CD14-positive monocyte (primary cell): ENCODE results near the gene KDR. TPM values are rescaled to one million over a fixed set of nuclear protein-coding genes. Genes with fewer than 3 reads are reported as not detected.

Source experiments
- DNase-seq, 3 donors: peaks; one replicate each; pipeline ENCODE4 v3.0.0-alpha.2; 2011 to 2022
- H2AFZ ChIP-seq: 2 replicates; pipeline ENCODE4 v1.6.0; 2012; ENCODE audit warnings: mild to moderate bottlenecking, low read depth, low read length, inconsistent platforms; ENCODE audit not compliant: insufficient read depth, poor library complexity, severe bottlenecking
- H3K27ac ChIP-seq, 2 donors: 1 replicate in 1 of 2; 2 replicates in 1 of 2; pipeline ENCODE4 v1.5.1; 2012 to 2013; ENCODE audit warnings: low read length in 2 of 2, control low read depth in 1 of 2, inconsistent platforms in 1 of 2, low read depth in 1 of 2, mild to moderate bottlenecking in 1 of 2
- H3K27me3 ChIP-seq, 2 donors: one replicate each; pipeline versions ENCODE4 v1.6.0 to v1.6.1; 2011 to 2013; ENCODE audit warnings: low read length in 2 of 2; ENCODE audit not compliant: control insufficient read depth in 2 of 2, insufficient read depth in 2 of 2
- H3K36me3 ChIP-seq, 2 donors: replicated peaks in 1 of 2; 1 replicate in 1 of 2; 2 replicates in 1 of 2; pipeline versions ENCODE4 v1.5.1 to v1.6.1; 2012 to 2013; ENCODE audit warnings: low read length in 2 of 2, control low read depth in 1 of 2, inconsistent platforms in 1 of 2, mild to moderate bottlenecking in 1 of 2; ENCODE audit not compliant: insufficient read depth in 2 of 2, control insufficient read depth in 1 of 2
- H3K4me1 ChIP-seq, 2 donors: 1 replicate in 1 of 2; 2 replicates in 1 of 2; pipeline versions ENCODE4 v1.5.1 to v1.6.1; 2012 to 2013; ENCODE audit warnings: low read length in 2 of 2, control low read depth in 1 of 2, inconsistent platforms in 1 of 2, mild to moderate bottlenecking in 1 of 2, moderate library complexity in 1 of 2; ENCODE audit not compliant: insufficient read depth in 2 of 2, control insufficient read depth in 1 of 2
- H3K4me2 ChIP-seq: replicated peaks from 2 replicates; pipeline ENCODE3; 2012; ENCODE audit warnings: low read length, moderate library complexity, mild to moderate bottlenecking; ENCODE audit not compliant: poor library complexity, severe bottlenecking; ENCODE audit errors: extremely low read depth
- H3K4me3 ChIP-seq, 3 experiments: fragments of 200-600 bp in 1 of 3; sonication (generic) in 1 of 3; replicated peaks in 1 of 3; 1 replicate in 2 of 3; 2 replicates in 1 of 3; pipeline ENCODE4 v1.5.1; 2011 to 2013; ENCODE audit warnings: low read length in 3 of 3, mild to moderate bottlenecking in 3 of 3, control low read depth in 2 of 3, low read depth in 2 of 3, inconsistent platforms in 1 of 3, moderate library complexity in 1 of 3
- H3K79me2 ChIP-seq: 2 replicates; pipeline ENCODE4 v1.6.0; 2012; ENCODE audit warnings: mild to moderate bottlenecking, control low read depth, inconsistent platforms, low read length, moderate library complexity; ENCODE audit not compliant: insufficient read depth
- H3K9ac ChIP-seq: 2 replicates; pipeline ENCODE4 v1.6.0; 2017; ENCODE audit warnings: low read length, mild to moderate bottlenecking; ENCODE audit not compliant: insufficient read depth, poor library complexity, severe bottlenecking
- H3K9me3 ChIP-seq, 2 donors: replicated peaks in 1 of 2; 1 replicate in 1 of 2; 2 replicates in 1 of 2; pipeline versions ENCODE4 v1.5.1 to v1.6.1; 2012 to 2013; ENCODE audit warnings: low read length in 2 of 2, control low read depth in 1 of 2; ENCODE audit not compliant: control insufficient read depth in 1 of 2, insufficient read depth in 1 of 2
- H4K20me1 ChIP-seq: 2 replicates; pipeline ENCODE4 v1.6.0; 2012; ENCODE audit warnings: mild to moderate bottlenecking, low read length, control low read depth, moderate library complexity; ENCODE audit not compliant: insufficient read depth
- H3K27ac Mint-ChIP-seq, 7 donors: one replicate each; pipeline ENCODE4 v1.8.0; 2020; ENCODE audit warnings: mild to moderate bottlenecking in 7 of 7, mixed read lengths in 7 of 7, moderate library complexity in 6 of 7, inconsistent platforms in 2 of 7
- H3K27me3 Mint-ChIP-seq, 3 donors: one replicate each; pipeline ENCODE4 v1.8.0; 2021 to 2022; ENCODE audit warnings: low read depth in 3 of 3, mild to moderate bottlenecking in 3 of 3, mixed read lengths in 3 of 3, moderate library complexity in 3 of 3, inconsistent platforms in 1 of 3
- H3K36me3 Mint-ChIP-seq, 2 donors: one replicate each; pipeline ENCODE4 v1.8.0; 2020; ENCODE audit warnings: mixed read lengths in 2 of 2, inconsistent platforms in 1 of 2, mild to moderate bottlenecking in 1 of 2
- H3K4me1 Mint-ChIP-seq: one replicate; pipeline ENCODE4 v1.8.0; 2020; ENCODE audit warnings: mild to moderate bottlenecking, mixed read lengths
- H3K4me3 Mint-ChIP-seq, 2 donors: one replicate each; pipeline ENCODE4 v1.8.0; 2020; ENCODE audit warnings: mild to moderate bottlenecking in 2 of 2, mixed read lengths in 2 of 2, moderate library complexity in 1 of 2
- H3K9me3 Mint-ChIP-seq, 7 donors: one replicate each; pipeline ENCODE4 v1.8.0; 2020 to 2022; ENCODE audit warnings: mixed read lengths in 7 of 7, mild to moderate bottlenecking in 6 of 7, moderate library complexity in 6 of 7, inconsistent platforms in 2 of 7
- CTCF ChIP-seq: fragments of 200-600 bp; IDR thresholded peaks from one replicate; pipeline ENCODE4 v1.8.0; 2022; ENCODE audit warnings: antibody characterized with exemption, mild to moderate bottlenecking
- whole genome bisulfite sequencing: methylation state at CpG from one replicate; pipeline ENCODE4 v1.1.5; 2013; ENCODE audit warnings: missing lambda C conversion rate; ENCODE audit not compliant: insufficient coverage; 5-methylcytosine and 5-hydroxymethylcytosine counted together
- intact Hi-C, 2 donors: fragments of 100-400 bp; cut with micrococcal nuclease; formaldehyde crosslinking; loops; one replicate each; pipeline versions ENCODE4 v1.15.0 to v1.15.1; 2023
- polyA plus RNA-seq, 3 donors: library from polyadenylated mRNA; depleted of rRNA in 1 of 3; unstranded in 2 of 3; stranded (reverse) in 1 of 3; fragments of 300-500 nt in 2 of 3; fragments of >200 nt in 1 of 3; fragmentation: Illumina TruSeq in 2 of 3; gene quantifications; 1 replicate in 2 of 3; 2 replicates in 1 of 3; pipeline ENCODE4 v1.2.3, GENCODE V29; 2012 to 2021

Gene KDR
- polyA plus RNA-seq, 3 donors, result not detected

GRCh38 chr4:55032179-55032578 is 93.2 kb downstream of the KDR start:
- no peaks in the 10 kb centered on the region for H3K79me2 ChIP-seq
- H3K9me3 ChIP-seq, result no peaks in the 10 kb centered on the region
- no peak overlapping the region for H3K27ac ChIP-seq
- Mint-ChIP-seq H3K27me3 (peaks cover 2 to 3% (median 3%) of the 10 kb centered on the region in 3 donors), H3K4me3 (no peak overlapping the region), H3K9me3 (peaks cover 0 to 2% (median 0%) of the 10 kb centered on the region in 7 donors), H3K4me1 (no peaks in the 10 kb centered on the region), H3K36me3 (no peaks in the 10 kb centered on the region), H3K27ac (no peak overlapping the region)
- H3K27me3 ChIP-seq, result no peaks in the 10 kb centered on the region
- H3K36me3 ChIP-seq, result no peaks in the 10 kb centered on the region
- 93% methylated on average over 4 of the region's 5 CpGs for WGBS
- H4K20me1 ChIP-seq, result no peaks in the 10 kb centered on the region
- no peaks in the 10 kb centered on the region for H3K4me1 ChIP-seq
- no peak overlapping the region for H3K4me2 ChIP-seq
- no peak for DNase-seq
- H3K4me3 ChIP-seq, result no peak overlapping the region
- intact Hi-C loops, result no loop called here
- TF ChIP-seq CTCF, result no peak
- no peak overlapping the region for H2AFZ ChIP-seq
- no peak overlapping the region for H3K9ac ChIP-seq

GRCh38 chr4:55031158-55031557 is 94.2 kb downstream of the KDR start:
- DNase-seq, result no peak
- no peak overlapping the region for H3K4me3 ChIP-seq
- peaks cover 0 to 2% (median 0%) of the 10 kb centered on the region in 7 donors for H3K9me3 Mint-ChIP-seq
- no peak overlapping the region for H3K4me3 Mint-ChIP-seq
- no peaks in the 10 kb centered on the region for H3K9me3 ChIP-seq
- H2AFZ ChIP-seq, result no peak overlapping the region
- intact Hi-C loops, result no loop called here
- H3K27me3 Mint-ChIP-seq, result peaks cover 2 to 5% (median 3%) of the 10 kb centered on the region in 3 donors
- no peaks in the 10 kb centered on the region for H3K36me3 ChIP-seq
- H3K79me2 ChIP-seq, result no peaks in the 10 kb centered on the region
- no peak overlapping the region for H3K4me2 ChIP-seq
- no peaks in the 10 kb centered on the region for H3K4me1 ChIP-seq
- TF ChIP-seq CTCF, result no peak
- no peak overlapping the region for H3K27ac ChIP-seq
- WGBS, result 89% methylated on average over 3 of the region's 5 CpGs
- no peak overlapping the region for H3K27ac Mint-ChIP-seq
- no peaks in the 10 kb centered on the region for H3K27me3 ChIP-seq
- no peaks in the 10 kb centered on the region for H3K4me1 Mint-ChIP-seq
- no peak overlapping the region for H3K9ac ChIP-seq
- no peaks in the 10 kb centered on the region for H4K20me1 ChIP-seq
- no peaks in the 10 kb centered on the region for H3K36me3 Mint-ChIP-seq
